GM12878 (cell line): Measurements from ENCODE around the gene SCRG1. TPM values are rescaled to one million over a fixed set of nuclear protein-coding genes. Genes with fewer than 3 reads are reported as not detected.

Source experiments
- ATAC-seq: fragments of 200-7000 bp; cut with Tn5 transposase; 3 replicates; pipeline ENCODE4 v1.9.1; 2020; ENCODE audit warnings: mild to moderate bottlenecking, moderate library complexity
- BruUV-seq: library from RNA; stranded (reverse); fragments of 400-500 nt; replicated peaks from 2 replicates; lab custom pipeline; 2021; lab: Mats Ljungman, UMichigan
- CTCF ChIA-PET: fragments of 300-600 bp; sonication (Branson Sonifier 250); formaldehyde crosslinking; extraction: SDS; loops from one replicate; lab custom pipeline; 2021; ENCODE audit warnings: inconsistent platforms; lab: Yijun Ruan, JAX
- POLR2A ChIA-PET: fragments of 350-600 bp; formaldehyde crosslinking; extraction: SDS; loops from one replicate; lab custom pipeline; 2021; ENCODE audit warnings: inconsistent platforms; lab: Charles Lee
- RAD21 ChIA-PET: fragments of 300-600 bp; sonication (Branson Sonifier 250); formaldehyde crosslinking; loops from one replicate; lab custom pipeline; 2023; ENCODE audit warnings: antibody characterized with exemption; ENCODE audit not compliant: unreplicated experiment; lab: Charles Lee
- SMC1A ChIA-PET: fragments of 300-600 bp; sonication (Branson Sonifier 250); formaldehyde crosslinking; loops from one replicate; lab custom pipeline; 2023; ENCODE audit not compliant: unreplicated experiment, uncharacterized antibody; lab: Charles Lee
- DNase-seq: peaks from one replicate; pipeline ENCODE4 v3.0.0-alpha.2; 2011; ENCODE audit warnings: low read depth, low spot score
- FAIRE-seq: peaks from 3 replicates; lab custom pipeline; 2011; peaks lifted over from hg19 to GRCh38; lab: Jason Lieb, UNC
- H2AFZ ChIP-seq: 2 replicates; pipeline ENCODE4 v1.6.0; 2011; ENCODE audit warnings: low read depth, low read length, control low read depth; ENCODE audit not compliant: control insufficient read depth
- H3K27ac ChIP-seq: 2 replicates; pipeline ENCODE4 v1.5.1; 2011; ENCODE audit warnings: control low read depth; ENCODE audit not compliant: control insufficient read depth, insufficient read depth
- H3K27me3 ChIP-seq, 2 experiments: replicated peaks in 1 of 2; 2 replicates each; pipeline versions ENCODE4 v1.6.0 to v1.6.1; 2011; ENCODE audit warnings: low read length in 1 of 2; ENCODE audit not compliant: control insufficient read depth in 2 of 2, insufficient read depth in 2 of 2
- H3K36me3 ChIP-seq, 2 experiments: 2 replicates each; pipeline ENCODE4 v1.5.1; 2011; ENCODE audit warnings: low read length in 1 of 2; ENCODE audit not compliant: control insufficient read depth in 2 of 2, insufficient read depth in 2 of 2
- H3K4me1 ChIP-seq: 2 replicates; pipeline ENCODE4 v1.6.1; 2011; ENCODE audit warnings: mild to moderate bottlenecking, low read length, moderate library complexity, mixed read lengths; ENCODE audit not compliant: control insufficient read depth, insufficient read depth
- H3K4me2 ChIP-seq: 2 replicates; pipeline ENCODE4 v1.6.0; 2011; ENCODE audit warnings: control low read depth; ENCODE audit not compliant: control insufficient read depth, insufficient read depth
- H3K4me3 ChIP-seq: fragments of 200-600 bp; sonication (generic); 2 replicates; pipeline ENCODE4 v1.5.1; 2016
- H3K79me2 ChIP-seq: 2 replicates; pipeline ENCODE4 v1.6.0; 2011; ENCODE audit warnings: low read length; ENCODE audit not compliant: control insufficient read depth, insufficient read depth
- H3K9ac ChIP-seq: 2 replicates; pipeline ENCODE4 v1.8.0; 2011; ENCODE audit warnings: low read length, control low read depth, mixed read lengths; ENCODE audit not compliant: control insufficient read depth, insufficient read depth
- H3K9me3 ChIP-seq: replicated peaks from 3 replicates; pipeline ENCODE4 v1.5.1; 2011; ENCODE audit warnings: mild to moderate bottlenecking, low read length; ENCODE audit not compliant: control insufficient read depth, insufficient read depth
- H4K20me1 ChIP-seq: 2 replicates; pipeline ENCODE4 v1.6.0; 2011; ENCODE audit not compliant: control insufficient read depth, insufficient read depth
- FOXM1 ChIP-seq: IDR thresholded peaks from 2 replicates; pipeline ENCODE4 v1.6.1; 2012; ENCODE audit warnings: low read depth, mild to moderate bottlenecking, inconsistent platforms, low read length, moderate library complexity
- GATAD2B ChIP-seq: fragments of 450-650 bp; conservative IDR thresholded peaks from 2 replicates; pipeline ENCODE4 v1.6.1; 2017; ENCODE audit warnings: low read depth, mild to moderate bottlenecking, moderate library complexity
- HDGF ChIP-seq: fragments of 450-650 bp; IDR thresholded peaks from 2 replicates; pipeline ENCODE4 v1.6.1; 2016; ENCODE audit warnings: antibody characterized with exemption
- IRF4 ChIP-seq: IDR thresholded peaks from 2 replicates; pipeline ENCODE4 v1.6.1; 2011; ENCODE audit warnings: low read depth, low read length
- JUNB ChIP-seq: IDR thresholded peaks from 2 replicates; pipeline ENCODE4 v1.6.1; 2016; ENCODE audit warnings: antibody characterized with exemption, mild to moderate bottlenecking
- JUND ChIP-seq: IDR thresholded peaks from 2 replicates; pipeline ENCODE4 v1.6.1; 2012; ENCODE audit warnings: low read depth, mild to moderate bottlenecking, low read length, improper control_type of control experiment, moderate library complexity
- KDM1A ChIP-seq: fragments of 200-600 bp; sonication (generic); IDR thresholded peaks from 2 replicates; pipeline ENCODE4 v1.6.1; 2016; ENCODE audit warnings: borderline replicate concordance
- MTA3 ChIP-seq: IDR thresholded peaks from 2 replicates; pipeline ENCODE4 v1.6.1; 2012; ENCODE audit warnings: low read length, inconsistent platforms, borderline replicate concordance
- PAX5 ChIP-seq: IDR thresholded peaks from 2 replicates; pipeline ENCODE4 v1.6.1; 2011; ENCODE audit warnings: low read depth, low read length, borderline replicate concordance
- ZNF207 ChIP-seq: fragments of 450-650 bp; IDR thresholded peaks from 2 replicates; pipeline ENCODE4 v1.6.1; 2014; ENCODE audit warnings: antibody characterized with exemption, mild to moderate bottlenecking, borderline replicate concordance
- WGBS: methylation state at CpG from one replicate; pipeline ENCODE4 v1.1.6; 2016; ENCODE audit warnings: low lambda C conversion rate; ENCODE audit not compliant: insufficient replicate concordance, insufficient coverage; ENCODE audit errors: missing lambda C conversion rate; 5-methylcytosine and 5-hydroxymethylcytosine counted together
- in situ Hi-C: fragments of 300-500 bp; cut with MboI; formaldehyde crosslinking; loops from 9 replicates; pipeline ENCODE4 v1.14.3; 2018; ENCODE audit warnings: mixed read lengths
- intact Hi-C: fragments of 100-400 bp; cut with micrococcal nuclease; formaldehyde crosslinking; loops from one replicate; pipeline ENCODE4 v1.14.2; 2022; ENCODE audit not compliant: unreplicated experiment
- polyA plus RNA-seq, 11 experiments: library from polyadenylated mRNA; depleted of rRNA in 4 of 11; unstranded in 6 of 11; stranded (reverse) in 5 of 11; fragments of >200 nt; fragmentation: Nextera tagmentation in 4 of 11; fragmentation: Illumina TruSeq in 1 of 11; extraction: Ambion mirVana in 4 of 11; extraction: Trizol in 1 of 11; gene quantifications; 1 replicate in 1 of 11; 2 replicates in 10 of 11; pipeline versions ENCODE4 v1.2.1 to v1.2.3, GENCODE V29; 2011 to 2016; ENCODE audit warnings: inconsistent platforms in 2 of 11, missing spikeins in 2 of 11, low read depth in 1 of 11
- total RNA-seq, 4 experiments: library from RNA; depleted of rRNA in 3 of 4; stranded (reverse); fragments of >200 nt in 3 of 4; fragmentation: Illumina TruSeq in 1 of 4; extraction: Trizol in 1 of 4; gene quantifications; 2 replicates each; pipeline versions ENCODE4 v1.2.1 to v1.2.3, GENCODE V29; 2013 to 2021
- TF ChIP-seq, protein P1 (sequence below): fragments of 150-350 bp; IDR thresholded peaks from 2 replicates; pipeline ENCODE4 v1.6.1; 2016; ENCODE audit warnings: low read depth, low read length
- TF ChIP-seq, protein P2 (sequence below): fragments of 450-650 bp; IDR thresholded peaks from 2 replicates; pipeline ENCODE4 v1.6.1; 2016; ENCODE audit warnings: mild to moderate bottlenecking

SCRG1 gene
- total and polyA plus RNA-seq, 10 of the 15 experiments (the other 5 are each of a cell fraction or from before 2014, with no cell fraction given) = 0.02 to 0.58 (median 0.54) TPM; not detected in 7

DNA sequence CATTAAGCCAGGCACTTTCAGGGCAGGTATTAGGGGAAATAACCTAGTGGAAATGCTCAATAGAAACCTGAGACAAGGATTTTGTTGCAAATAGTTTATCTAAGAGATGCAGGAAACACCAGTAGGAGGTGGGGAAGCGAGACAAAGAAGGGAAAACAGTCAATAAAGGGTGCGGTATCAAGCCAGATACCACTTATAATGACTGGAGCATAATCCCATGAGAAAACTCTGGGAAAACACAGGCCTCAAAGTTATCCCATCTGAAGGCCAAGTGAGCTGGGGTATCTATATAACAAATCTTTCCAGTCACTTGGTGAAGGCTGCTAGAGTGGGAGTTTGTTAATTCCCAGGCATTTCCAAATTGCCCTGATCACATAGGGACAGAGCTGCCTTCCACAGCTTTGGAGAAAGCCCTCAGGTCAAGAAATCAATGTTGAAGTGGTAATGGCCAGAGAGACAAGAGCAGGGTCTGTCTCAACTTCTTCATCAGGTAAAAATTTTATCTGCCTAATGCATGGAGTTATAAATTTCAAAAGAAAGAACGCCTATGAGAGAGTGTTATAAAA is 55.0 kb downstream of the SCRG1 start:
- Histone ChIP-seq H3K9me3 (no peaks in the 10 kb centered on the region), H2AFZ (no peak overlapping the region), H3K9ac (no peak overlapping the region), H3K4me3 (no peak overlapping the region), H3K27me3 (no peaks in the 10 kb centered on the region), H3K4me1 (no peaks in the 10 kb centered on the region), H3K27ac (no peak overlapping the region), H3K79me2 (no peaks in the 10 kb centered on the region), H3K36me3 (no peaks in the 10 kb centered on the region), H3K4me2 (no peak overlapping the region), H4K20me1 (no peaks in the 10 kb centered on the region)
- ChIA-PET SMC1A (no interaction called here), CTCF (no interaction called here), RAD21 (no interaction called here), POLR2A (no interaction called here)
- BruUV-seq = no TSS peak
- no peak for TF ChIP-seq PAX5
- no peak for TF ChIP-seq FOXM1
- no peak for TF ChIP-seq HDGF
- no peak for TF ChIP-seq IRF4
- TF ChIP-seq JUNB = no peak
- TF ChIP-seq, protein P1, sequence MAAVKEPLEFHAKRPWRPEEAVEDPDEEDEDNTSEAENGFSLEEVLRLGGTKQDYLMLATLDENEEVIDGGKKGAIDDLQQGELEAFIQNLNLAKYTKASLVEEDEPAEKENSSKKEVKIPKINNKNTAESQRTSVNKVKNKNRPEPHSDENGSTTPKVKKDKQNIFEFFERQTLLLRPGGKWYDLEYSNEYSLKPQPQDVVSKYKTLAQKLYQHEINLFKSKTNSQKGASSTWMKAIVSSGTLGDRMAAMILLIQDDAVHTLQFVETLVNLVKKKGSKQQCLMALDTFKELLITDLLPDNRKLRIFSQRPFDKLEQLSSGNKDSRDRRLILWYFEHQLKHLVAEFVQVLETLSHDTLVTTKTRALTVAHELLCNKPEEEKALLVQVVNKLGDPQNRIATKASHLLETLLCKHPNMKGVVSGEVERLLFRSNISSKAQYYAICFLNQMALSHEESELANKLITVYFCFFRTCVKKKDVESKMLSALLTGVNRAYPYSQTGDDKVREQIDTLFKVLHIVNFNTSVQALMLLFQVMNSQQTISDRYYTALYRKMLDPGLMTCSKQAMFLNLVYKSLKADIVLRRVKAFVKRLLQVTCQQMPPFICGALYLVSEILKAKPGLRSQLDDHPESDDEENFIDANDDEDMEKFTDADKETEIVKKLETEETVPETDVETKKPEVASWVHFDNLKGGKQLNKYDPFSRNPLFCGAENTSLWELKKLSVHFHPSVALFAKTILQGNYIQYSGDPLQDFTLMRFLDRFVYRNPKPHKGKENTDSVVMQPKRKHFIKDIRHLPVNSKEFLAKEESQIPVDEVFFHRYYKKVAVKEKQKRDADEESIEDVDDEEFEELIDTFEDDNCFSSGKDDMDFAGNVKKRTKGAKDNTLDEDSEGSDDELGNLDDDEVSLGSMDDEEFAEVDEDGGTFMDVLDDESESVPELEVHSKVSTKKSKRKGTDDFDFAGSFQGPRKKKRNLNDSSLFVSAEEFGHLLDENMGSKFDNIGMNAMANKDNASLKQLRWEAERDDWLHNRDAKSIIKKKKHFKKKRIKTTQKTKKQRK = no peak
- no peak for TF ChIP-seq JUND
- no peak for TF ChIP-seq KDM1A
- TF ChIP-seq GATAD2B = no peak
- no peak for TF ChIP-seq ZNF207
- TF ChIP-seq, protein P2, sequence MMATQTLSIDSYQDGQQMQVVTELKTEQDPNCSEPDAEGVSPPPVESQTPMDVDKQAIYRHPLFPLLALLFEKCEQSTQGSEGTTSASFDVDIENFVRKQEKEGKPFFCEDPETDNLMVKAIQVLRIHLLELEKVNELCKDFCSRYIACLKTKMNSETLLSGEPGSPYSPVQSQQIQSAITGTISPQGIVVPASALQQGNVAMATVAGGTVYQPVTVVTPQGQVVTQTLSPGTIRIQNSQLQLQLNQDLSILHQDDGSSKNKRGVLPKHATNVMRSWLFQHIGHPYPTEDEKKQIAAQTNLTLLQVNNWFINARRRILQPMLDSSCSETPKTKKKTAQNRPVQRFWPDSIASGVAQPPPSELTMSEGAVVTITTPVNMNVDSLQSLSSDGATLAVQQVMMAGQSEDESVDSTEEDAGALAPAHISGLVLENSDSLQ = no peak
- TF ChIP-seq MTA3 = no peak
- in situ Hi-C loops = no loop called here
- DNase-seq (no peak), FAIRE-seq (no peak), ATAC-seq (no peak)
- WGBS = 74% methylated on average over 3 of the region's 3 CpGs
- intact Hi-C loops = no loop called here
